SKM-1 treated with dmso at 0.1 percent for 144 hours (cell line): ENCODE results near the gene TCTN1.

Experiments
- DNase-seq: peaks from one replicate; lab custom pipeline; 2025; ENCODE audit not compliant: unreplicated experiment; lab: John Stamatoyannopoulos, UW

Gene TCTN1

DNA sequence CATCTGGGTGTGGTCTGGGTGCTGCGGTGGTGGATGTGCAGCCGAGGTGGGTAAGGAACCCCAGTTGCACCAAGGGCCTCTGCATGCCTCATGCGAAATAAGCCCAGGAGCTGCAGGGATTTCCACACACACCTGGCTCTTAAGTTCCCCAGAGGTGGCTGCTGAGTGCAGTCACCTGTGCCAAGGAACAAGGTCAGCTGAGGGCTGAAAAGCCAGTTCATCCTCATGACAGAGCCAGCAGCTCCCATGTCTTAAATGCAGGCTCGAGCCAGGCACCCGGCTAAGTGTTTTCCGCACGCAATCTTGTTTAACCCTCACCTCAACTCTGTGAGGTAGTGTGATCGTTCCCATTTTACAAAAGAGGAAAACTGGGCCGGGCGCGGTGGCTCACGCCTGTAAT lies 65.3 kb downstream of the TCTN1 start:
- no peak for DNase-seq

DNA sequence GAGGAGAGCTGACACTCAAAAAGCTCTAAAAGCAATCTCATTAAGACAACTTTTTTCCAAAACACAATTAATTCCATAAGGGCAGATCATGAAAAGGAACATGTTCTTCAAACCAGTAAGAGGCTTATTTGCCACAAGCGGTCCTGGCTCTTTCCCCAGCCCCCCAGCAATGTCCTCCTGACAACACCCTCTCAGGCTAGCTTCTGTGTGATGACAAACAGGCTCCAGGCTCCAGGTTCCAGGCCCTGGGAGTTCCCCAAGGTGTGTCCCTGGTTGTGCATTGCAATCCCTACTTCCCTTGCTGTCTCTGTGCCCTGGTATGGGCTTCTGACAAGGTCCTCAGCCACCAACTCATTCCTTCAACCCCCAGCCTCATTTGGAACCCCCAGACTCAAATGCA lies 66.1 kb downstream of the TCTN1 start:
- no peak for DNase-seq

DNA sequence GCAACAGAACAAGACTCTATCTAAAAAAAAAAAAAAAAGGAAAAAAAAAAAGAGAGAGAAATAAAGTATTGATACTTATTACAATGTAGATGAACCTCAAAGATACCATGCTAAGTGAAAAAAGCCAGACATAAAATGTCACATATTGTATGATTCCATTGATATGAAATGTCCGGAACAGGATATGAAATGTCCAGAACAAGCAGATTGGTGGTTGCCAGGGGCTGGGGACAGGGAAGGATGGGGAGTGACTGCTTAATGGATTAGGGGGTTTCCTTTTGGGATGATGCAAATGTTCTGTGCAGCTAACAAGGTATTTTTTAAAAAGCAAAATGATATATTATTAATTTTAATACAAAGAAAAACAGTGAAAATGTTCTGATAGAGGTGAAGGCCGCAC lies 70.0 kb downstream of the TCTN1 start:
- no peak for DNase-seq

DNA sequence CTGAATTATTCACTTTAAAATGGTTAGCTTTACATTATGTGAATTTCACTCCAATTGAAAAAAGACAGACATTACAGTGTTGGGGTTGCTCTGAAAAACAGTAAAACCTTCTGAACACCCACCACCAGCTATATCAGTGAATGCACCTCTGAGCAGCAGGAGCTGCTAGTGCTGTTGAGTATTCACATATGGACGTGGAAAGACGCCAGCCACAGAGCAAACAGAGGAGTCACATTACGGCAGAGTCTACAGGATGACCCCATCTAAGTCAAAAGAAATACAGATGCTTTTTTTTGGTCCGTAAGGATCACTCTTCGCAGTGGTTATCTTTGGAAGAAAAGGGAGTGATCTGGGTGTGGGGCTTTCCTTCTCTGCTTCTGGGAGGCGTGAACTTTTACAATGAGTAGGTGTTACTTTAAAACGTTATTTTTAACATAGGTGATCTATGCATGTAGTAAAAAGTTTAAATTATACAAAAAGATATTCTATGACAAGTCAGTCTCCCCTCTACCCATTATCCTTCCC lies 70.4 kb downstream of the TCTN1 start:
- no peak for DNase-seq

DNA sequence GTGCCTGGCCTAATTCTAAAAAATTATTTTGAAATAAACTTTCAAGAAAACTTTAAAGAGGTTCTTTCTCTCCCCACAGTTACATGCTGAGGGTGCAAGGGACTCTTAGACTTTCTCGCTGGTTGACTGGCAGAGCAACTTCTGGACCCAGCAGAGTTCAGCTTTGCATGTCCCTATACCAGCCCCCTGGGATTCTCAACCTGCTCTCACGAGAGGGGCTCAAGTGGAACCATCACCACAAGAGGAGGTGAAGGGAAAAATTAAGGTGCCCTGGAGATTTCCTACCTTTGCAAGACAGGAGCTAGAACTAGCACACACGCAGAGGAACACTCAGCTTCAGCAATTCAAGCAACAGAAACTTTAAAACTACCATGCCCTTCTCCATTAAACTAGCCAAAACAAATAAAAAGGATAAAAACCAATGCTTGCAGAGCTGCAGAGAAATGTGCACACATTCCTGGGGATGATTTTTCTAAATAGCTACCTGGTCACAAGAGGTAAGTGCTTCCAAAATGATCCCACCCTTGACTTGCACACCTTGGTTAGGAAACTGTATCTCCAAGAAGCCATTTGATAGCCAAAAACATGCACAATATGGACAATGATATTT lies 72.5 kb downstream of the TCTN1 start:
- no peak for DNase-seq

DNA sequence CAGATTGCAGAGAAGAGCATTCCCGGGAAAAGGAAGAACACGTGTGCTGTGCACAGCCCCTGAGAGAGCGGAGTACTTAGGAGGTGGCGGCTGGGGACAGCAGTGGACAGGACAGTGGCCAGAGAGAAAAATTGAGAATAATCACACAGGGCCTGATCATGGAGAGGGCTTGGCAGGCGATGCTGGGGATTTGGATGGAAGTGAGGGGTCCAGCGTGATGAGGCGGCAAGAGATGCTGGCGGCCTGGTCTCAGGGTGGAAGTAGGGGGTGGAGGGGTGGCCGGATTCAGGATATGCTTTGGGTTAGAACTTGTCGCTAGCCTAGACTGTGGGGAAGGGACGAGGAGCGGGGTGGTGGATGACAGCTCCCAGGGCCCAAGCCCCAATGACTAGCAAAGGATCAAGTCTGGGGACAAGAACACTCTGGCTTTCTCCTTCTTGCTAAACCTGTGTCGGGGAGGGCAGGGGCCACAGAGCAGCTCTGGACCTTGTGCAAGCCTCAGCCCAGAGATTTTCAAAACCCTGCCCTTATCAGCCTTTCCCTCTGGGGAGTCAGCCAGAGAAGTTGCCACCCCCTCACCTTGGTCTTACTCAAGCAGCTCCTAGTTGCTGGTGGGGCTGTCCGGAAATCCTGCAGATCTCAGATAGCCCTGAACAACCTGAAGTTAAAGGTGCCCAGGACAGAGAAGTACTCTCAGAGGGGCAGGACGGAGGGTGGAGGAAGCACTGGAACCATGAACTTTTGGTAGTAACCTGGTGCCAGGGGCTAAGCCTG lies 73.7 kb downstream of the TCTN1 start:
- DNase-seq, result peak; percentile 67

DNA sequence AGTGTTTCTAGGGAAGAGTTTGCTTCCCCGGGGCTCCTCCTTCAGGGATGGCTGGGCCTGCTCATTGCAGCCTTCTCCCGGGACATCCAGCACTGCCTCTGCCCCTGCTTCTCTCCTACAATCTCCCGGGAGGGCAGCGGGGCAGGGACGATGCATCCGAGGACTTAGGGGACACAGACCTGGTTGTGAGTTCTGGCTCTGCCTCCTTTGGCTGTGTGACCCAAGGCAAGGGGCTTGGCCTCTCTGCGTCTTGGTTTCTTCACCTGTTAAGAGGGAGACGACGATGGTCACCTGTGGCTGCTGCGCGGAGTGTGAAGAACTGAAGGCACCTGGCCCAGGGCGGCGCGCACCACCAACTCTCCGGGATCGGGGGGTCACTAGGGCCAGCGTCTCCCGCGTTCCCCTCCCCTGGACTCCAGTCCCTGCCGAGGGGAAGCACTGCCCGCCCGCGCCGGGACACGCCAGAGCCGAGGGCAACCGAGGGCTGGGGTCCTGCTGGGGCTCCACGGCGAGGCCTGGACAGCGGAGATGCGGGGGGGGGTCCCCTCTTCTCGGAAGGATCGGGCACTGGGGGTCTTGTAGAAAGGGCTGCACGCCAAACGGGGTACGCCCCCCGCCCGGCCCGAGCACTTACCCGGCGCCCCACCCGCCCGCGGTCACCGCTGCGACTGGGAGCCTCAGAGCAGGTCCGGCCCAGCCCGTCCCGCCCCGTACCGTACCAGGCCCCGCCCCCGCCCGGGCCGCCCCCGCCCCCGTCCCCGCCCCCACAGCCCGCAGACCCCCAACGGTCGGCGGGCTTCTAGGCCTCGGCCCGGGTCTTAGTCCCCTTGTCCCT lies 74.7 kb downstream of the TCTN1 start, which contains the start of gene HVCN1:
Gene HVCN1, minus strand, starts transcription at position 670 of the 835 bp plus-strand sequence. CDS start 5,870 bp downstream, outside the sequence.
- DNase-seq, result peak; percentile 6

DNA sequence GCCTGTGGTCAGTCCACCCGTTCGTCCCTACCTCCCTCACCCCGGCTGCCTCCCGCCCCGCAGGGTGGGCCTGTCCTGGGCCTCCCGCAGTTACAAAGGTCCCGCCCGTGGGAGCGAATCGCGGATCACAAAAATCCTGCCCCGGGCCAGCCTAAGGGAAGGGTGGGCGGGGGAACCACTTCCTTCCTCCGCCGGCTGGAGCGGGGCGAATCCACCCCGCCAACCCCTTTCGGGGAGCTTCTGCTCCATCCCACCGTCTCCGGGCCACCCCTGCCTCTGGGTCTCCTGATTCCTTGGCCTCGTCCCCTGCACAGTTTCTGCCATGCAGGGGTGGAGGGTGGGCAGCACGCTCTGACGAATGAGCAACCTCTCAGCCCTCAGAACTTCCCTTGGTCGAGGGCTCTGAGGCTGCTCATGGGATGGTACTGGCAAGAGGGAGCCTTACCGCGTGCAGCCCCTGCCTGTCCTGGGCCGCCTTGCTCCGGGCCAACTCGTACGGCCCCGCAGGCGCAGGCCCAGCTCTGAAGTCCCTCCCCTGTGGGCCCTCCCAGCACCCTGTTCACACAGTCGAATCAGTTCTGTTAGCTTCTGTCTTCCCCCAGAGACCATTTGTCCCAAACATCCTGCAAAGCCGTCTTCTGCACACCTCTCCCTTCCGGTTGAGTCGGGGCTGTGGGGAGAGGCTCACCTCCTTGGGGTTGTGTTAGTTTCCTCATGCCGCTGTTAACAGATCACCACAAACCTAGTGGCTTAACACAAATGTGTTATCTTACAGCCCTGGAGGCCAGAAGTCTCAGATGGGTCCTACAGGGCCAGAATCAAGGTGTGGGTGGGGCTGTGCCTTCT lies 75.6 kb downstream of the TCTN1 start:
- peak; percentile 14 for DNase-seq

DNA sequence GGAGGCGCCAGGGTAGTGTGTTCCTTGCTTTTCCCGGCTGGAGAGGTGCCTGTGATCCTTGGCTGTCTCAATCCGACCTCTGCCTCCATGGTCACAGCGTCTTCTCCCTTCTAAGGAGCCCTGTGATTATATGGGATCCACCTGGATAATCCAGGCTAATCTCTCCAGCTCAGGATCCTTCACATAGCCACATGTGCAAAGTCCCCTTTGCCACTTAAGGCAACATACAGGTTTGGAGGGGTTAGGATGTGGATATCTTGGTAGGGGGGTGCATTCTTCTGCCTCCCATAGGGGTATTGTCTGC lies 76.2 kb downstream of the TCTN1 start:
- no peak for DNase-seq

DNA sequence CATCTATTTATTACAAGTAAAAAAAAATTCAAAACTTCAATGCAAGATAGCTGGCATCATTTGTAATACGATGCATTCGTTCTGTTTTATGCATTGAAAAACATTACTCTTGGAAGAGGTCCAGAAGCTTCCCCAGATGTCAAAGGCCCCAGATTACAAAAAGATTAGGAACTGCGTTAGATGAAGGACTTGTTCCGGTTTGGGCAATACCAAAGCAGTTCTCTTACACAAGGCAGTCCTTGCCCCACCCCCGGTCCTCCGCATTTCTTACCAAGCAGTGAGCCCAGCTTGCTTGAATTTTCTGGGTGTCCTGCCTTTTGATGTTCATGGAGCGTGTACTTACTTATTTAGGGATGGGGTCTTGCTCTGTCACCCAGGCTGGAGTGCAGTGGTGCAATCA lies 79.8 kb downstream of the TCTN1 start:
- peak; percentile 63 for DNase-seq

DNA sequence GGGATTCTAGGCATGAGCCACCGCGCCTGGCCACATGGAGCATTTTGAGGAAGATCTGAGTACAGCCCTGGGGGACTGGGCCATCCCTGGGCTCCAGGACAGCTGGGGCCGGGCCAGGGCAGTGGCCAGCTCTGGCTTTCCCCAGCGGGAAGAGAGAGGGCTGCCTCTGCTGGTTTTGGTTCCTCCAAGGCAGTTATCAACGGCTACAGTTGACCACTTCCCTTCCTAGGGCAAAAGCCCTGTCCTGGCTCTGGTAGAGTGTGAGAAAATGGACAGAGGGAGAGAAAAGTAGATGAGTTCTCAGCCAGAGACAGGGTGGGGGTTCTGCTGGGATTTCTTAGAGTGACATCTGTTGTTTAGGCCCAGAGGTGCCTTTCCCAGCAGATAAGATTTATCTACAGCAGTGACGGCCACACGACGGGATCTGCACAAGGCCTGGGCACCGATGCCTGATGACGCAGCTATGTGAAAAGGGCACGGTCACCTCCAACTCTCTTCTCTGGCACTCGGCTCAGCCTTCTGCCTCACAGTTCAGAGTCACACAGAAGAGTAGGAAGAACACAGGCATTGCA lies 80.5 kb downstream of the TCTN1 start:
- peak; percentile 17 for DNase-seq

DNA sequence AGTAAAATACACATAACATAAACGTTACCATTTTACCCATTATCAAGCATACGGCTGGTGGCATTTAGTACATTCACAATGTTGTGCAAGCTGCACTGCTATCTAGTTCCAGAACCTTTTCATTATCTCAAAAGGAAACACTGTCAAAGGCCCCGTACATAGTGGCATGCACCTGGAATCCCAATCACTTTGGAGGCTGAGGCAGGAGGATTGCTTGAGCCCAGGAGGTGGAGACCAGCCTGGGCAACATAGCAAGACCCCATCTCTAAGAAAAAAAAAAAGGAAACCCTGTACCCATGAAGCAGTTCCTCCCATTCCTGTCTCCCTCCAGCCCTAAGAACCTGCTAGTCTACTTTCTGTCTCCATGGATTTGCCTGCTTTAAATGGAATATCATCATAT lies 82.4 kb downstream of the TCTN1 start:
- DNase-seq, result no peak

DNA sequence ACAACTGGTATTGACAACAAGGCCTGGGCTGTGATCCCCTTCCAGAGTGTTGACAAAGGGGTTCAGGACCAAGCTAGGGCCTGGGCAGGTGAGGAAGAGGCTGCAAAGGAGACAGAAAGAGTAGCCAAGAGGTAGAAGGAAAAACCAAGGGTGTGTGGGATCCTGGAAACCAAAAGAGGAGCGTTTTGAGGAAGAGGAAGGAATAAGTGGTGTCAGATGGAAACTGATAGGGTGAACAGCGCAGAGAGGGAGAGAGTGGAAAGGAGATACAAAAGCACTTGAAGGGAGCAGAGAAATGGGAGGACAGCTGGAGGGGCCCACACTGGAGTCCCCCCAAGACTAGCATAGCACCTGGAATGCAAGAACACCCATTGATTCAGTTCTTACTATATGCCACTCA lies 83.3 kb downstream of the TCTN1 start:
- no peak for DNase-seq

DNA sequence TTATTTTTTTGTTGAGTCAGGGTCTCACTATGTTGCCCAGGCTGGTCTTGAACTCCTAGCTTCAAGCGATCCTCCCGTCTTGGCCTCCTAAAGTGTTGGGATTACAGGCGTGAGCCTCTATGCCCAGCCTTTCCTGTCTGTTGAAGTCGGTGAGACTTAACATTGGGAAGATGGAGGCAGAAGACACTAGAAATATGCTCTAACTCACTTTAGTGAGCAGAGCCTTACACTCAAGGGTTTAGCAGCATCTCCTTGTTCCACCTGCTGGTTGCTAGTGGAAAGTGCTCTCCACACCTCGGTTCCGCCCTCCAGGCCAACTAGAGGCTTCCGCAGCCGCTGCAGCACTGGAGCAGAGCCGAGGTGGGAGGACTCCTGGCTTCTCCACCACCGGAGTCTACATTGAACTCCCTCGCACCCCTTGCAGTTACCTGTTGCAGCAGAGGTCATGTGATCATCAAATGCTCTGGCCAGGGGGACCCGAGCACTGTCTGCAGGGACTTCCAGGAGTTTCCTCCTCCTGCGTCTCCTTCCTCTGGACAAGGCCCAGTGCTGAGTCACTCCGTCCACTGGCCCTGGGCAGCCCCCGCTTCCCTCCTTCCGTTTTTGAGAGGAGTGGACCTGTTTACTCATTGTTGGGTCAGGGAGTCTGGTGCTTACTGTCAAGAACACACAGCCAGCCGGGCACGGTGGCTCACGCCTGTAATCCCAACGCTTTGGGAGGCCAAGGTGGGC lies 84.4 kb downstream of the TCTN1 start:
- DNase-seq, result peak; percentile 55
